ENCODE data around the gene MOGAT3.
A peak's percentile ranks its signal among the peaks of the same experiment; 100 is the strongest.

The MOGAT3 gene

DNA sequence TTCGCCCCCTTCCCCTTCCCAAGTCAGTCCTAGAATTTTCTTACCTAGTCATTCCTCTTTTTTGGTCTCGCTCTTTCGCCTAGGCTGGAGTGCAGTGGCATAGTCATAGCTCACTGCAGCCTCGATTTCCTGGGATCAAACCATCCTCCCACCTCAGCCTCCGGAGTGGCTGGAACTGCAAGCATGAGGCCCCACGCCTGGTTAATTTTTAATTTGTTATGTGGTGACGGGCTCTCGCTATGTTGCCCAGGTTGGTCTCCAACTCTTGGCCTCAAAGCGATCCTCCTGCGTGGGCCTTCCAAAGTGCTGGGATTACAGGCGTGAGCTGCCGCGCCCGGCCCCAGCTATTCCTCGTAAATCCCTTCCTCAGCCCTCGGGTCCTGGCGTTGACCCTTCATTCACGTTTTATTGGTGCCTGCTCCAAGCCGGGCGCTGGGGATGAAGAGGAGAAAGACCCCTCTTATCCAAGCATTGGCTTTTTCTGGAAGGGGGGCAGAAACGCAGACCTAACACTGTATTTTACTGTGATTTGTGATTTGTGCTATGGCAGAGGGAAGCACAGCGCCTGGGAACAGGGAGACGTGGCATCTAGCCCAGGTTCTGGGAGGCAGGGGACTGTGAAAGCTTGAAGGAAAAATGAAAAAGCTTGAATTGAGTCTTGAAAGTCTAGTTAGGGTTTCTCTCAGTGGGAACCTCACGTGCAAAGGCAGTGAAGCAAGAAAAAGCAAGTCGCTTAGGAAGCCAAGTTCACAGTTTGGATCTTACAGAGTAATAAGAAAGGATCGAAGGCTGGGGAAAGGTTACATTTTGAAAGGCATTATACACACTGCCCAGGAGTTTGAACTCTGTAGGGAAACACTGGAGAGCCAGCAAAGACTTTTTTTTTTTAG lies 17.6 kb upstream of the MOGAT3 start:
- H3K4me3 ChIP-seq (ENCODE audit: low read depth, low read length), result peak overlapping the region; percentile 78
- TF ChIP-seq CTCF (IDR thresholded peaks at IDR 0.05; ENCODE audit: low read depth, low read length), result no peak

- peak within 1 kb of the TSS; percentile 78 for H3K4me3 ChIP-seq (ENCODE audit: low read depth, low read length)
- no peak for TF ChIP-seq CTCF (IDR thresholded peaks at IDR 0.05; ENCODE audit: low read depth, low read length)
Measured at GRCh38 chr7:101217388-101218235, 16.8 kb upstream of the MOGAT3 start, which contains the start of the genes PLOD3 and ZNHIT1. Gene PLOD3 (minus strand): TSS chr7:101217581. CDS start chr7:101217274, 307 bp downstream. Gene ZNHIT1 (plus strand): TSS chr7:101218165. CDS start chr7:101218196, 31 bp downstream.

DNA sequence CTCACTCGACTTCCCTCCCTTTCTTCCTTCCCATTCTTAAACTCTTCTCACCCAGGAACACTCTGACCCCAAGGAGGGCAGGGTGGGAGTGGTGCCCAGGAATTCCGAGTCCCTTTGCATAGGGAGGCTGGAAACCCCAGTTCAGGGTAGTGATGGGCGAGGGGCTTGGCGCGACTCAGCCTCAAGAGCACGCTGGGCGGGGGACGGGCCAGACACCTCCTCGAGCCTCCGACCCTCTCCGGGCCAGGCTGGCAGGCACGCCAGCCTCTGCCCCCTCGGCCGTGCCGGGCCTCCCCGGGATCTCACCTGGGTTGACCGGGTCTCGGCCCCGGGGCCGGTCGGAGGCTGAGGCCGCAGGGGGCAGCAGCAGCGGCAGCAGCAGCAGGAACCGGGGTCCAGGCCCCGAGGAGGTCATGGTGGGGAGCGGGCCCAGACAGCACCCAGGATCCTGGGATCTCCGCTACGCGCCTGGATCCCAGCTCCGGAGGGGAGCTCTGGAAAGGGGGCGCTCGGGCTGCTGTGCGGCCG lies 16.1 kb upstream of the MOGAT3 start:
- peak overlapping the region; percentile 78 for H3K4me3 ChIP-seq (ENCODE audit: low read depth, low read length)
- TF ChIP-seq CTCF (IDR thresholded peaks at IDR 0.05; ENCODE audit: low read depth, low read length), result peak; percentile 9; the same call in 1 of the 2 replicates

DNA sequence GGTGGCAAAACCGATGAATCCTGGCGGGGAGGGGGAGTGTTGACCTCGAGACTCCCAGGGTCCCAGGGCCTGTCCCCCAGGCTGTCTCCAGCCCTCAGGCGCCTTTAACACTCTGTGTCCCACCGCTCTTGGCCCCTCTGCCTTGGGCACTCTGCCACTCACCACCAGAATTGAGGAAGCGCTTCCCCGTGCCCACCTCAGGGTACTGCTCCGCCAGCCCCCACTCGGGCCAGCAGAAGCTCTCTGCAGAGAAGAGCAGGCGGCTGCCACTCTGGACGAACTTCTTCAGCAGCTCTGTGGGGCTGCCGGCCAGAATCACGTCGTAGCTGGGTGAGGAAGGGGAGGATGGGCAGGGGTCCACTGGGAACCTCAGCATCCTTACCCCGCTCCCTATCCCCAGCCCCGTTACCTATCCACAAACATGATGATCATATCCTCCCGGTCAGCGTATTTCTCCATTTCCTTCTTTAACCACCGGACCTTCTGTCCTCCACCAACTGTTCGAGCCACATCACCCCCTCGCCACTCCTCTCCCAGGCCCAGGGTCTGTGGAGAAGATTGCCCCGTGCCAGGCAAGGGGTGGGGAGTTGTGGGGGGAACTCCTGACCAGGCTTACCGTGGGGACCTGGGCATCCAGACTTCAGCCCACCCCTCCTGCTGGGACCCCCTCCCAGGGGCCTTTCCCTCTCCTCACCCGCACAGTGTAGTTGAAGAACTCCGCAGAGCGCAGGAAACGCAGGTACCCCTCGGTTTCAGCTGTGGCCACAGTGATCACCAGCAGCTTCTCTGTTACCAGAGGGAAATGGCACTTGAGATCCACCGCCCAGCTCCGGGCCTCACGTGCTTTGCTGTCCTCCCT lies 15.4 kb upstream of the MOGAT3 start:
- TF ChIP-seq CTCF (IDR thresholded peaks at IDR 0.05; ENCODE audit: low read depth, low read length), result no peak
- peak overlapping the region; percentile 78 for H3K4me3 ChIP-seq (ENCODE audit: low read depth, low read length)

DNA sequence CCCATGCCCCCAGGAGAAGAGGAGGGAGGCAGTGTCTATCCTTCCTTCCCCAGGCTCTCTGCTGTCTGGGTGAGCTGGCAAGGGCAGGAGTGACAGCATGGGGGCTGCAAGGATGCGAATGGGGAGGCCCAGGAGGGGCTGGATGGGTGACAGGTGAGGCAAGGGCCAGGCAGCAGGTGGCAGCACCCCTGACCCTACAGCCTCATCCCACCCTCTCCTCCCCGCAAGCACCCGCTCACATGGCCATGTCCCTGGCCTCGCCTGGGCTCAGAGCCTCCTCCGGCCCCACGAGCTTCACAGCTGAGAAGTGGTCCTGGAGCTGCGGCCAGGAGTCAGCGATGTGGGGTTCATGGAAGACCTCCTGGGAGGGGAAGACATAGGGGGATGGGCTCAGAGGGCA lies 11.2 kb upstream of the MOGAT3 start:
- no peak overlapping the region for H3K4me3 ChIP-seq (ENCODE audit: low read depth, low read length)
- no peak for TF ChIP-seq CTCF (IDR thresholded peaks at IDR 0.05; ENCODE audit: low read depth, low read length)

GRCh38 chr7:101211501-101211900 lies 10.7 kb upstream of the MOGAT3 start:
- no peak for TF ChIP-seq CTCF (IDR thresholded peaks at IDR 0.05; ENCODE audit: low read depth, low read length)

More at GRCh38 chr7:101211501-101211900, 10.7 kb upstream of the MOGAT3 start:
- H3K4me3 ChIP-seq (ENCODE audit: low read depth, low read length), result no peak overlapping the region
